ENCODE results near the gene NEDD8. TPM values are rescaled to one million over a fixed set of nuclear protein-coding genes. Genes with fewer than 3 reads are reported as not detected.

NEDD8 gene
- total RNA-seq, 1 donor from 2014 or later, result 251 TPM

DNA sequence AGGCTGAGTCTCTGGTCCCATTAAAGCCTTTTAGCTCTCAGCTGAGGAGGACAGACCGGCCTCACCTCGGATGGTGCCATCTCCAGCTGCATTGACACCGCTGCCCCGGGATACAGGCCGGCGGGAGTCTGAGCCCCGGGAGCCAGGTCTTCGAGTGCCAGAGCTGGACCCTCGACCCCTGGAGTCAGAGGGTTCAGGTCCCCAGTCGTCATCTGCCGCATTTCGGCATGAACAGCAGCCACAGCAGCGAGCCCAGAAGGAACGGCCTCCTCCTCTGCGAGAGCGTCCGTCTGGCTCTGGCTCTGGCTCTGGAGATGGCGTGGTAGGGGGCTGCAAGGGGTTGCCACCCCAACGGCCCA, 29.8 kb upstream of the NEDD8 start:
- Histone ChIP-seq H2AFZ (ENCODE audit: low read depth, low read length) (no peak overlapping the region), H3K4me3 (ENCODE audit: insufficient read depth, low read depth, low read length) (no peak overlapping the region), H3K79me2 (ENCODE audit: insufficient read depth, low read length) (no peaks in the 10 kb centered on the region), H3K9ac (ENCODE audit: low read length) (no peak overlapping the region), H3K27me3 (ENCODE audit: insufficient read depth, low read length) (no peaks in the 10 kb centered on the region), H4K20me1 (ENCODE audit: insufficient read depth, low read length) (no peaks in the 10 kb centered on the region), H3K4me2 (ENCODE audit: low read length) (no peak overlapping the region), H3K36me3 (ENCODE audit: insufficient read depth, low read length) (no peaks in the 10 kb centered on the region), H3K4me1 (ENCODE audit: insufficient read depth, low read length) (peaks cover 3% of the 10 kb centered on the region), H3K27ac (ENCODE audit: low read depth, low read length) (no peak overlapping the region), H3K9me3 (ENCODE audit: insufficient read depth, low read depth, low read length) (no peaks in the 10 kb centered on the region)
- H3K36me3 Mint-ChIP-seq (ENCODE audit: low read depth, unreplicated experiment), result peaks cover 28% of the 10 kb centered on the region
- H3K4me1 Mint-ChIP-seq (ENCODE audit: low read depth, unreplicated experiment), result peaks cover 3% of the 10 kb centered on the region
- H3K9me3 Mint-ChIP-seq (ENCODE audit: unreplicated experiment), result no peaks in the 10 kb centered on the region
- H3K4me3 Mint-ChIP-seq (ENCODE audit: unreplicated experiment), result no peak overlapping the region
- FAIRE-seq, result no peak
- peaks cover 7% of the 10 kb centered on the region for H3K27me3 Mint-ChIP-seq (ENCODE audit: low read depth, unreplicated experiment)
- TF ChIP-seq, protein P1, sequence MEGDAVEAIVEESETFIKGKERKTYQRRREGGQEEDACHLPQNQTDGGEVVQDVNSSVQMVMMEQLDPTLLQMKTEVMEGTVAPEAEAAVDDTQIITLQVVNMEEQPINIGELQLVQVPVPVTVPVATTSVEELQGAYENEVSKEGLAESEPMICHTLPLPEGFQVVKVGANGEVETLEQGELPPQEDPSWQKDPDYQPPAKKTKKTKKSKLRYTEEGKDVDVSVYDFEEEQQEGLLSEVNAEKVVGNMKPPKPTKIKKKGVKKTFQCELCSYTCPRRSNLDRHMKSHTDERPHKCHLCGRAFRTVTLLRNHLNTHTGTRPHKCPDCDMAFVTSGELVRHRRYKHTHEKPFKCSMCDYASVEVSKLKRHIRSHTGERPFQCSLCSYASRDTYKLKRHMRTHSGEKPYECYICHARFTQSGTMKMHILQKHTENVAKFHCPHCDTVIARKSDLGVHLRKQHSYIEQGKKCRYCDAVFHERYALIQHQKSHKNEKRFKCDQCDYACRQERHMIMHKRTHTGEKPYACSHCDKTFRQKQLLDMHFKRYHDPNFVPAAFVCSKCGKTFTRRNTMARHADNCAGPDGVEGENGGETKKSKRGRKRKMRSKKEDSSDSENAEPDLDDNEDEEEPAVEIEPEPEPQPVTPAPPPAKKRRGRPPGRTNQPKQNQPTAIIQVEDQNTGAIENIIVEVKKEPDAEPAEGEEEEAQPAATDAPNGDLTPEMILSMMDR (IDR thresholded peaks at IDR 0.05; ENCODE audit: insufficient read depth, low read depth, low read length), result no peak
- TF ChIP-seq EZH2 (IDR thresholded peaks at IDR 0.05; ENCODE audit: insufficient read depth, low read length), result no peak
- no peak overlapping the region for H3K27ac Mint-ChIP-seq (ENCODE audit: unreplicated experiment)
- no peak for DNase-seq (ENCODE audit: low read depth)

GRCh38 chr14:24261256-24261968, 29.2 kb upstream of the NEDD8 start:
- H2AFZ ChIP-seq (ENCODE audit: low read depth, low read length), result no peak overlapping the region
- no peaks in the 10 kb centered on the region for H3K79me2 ChIP-seq (ENCODE audit: insufficient read depth, low read length)
- H3K4me1 ChIP-seq (ENCODE audit: insufficient read depth, low read length), result peaks cover 3% of the 10 kb centered on the region
- H3K4me3 ChIP-seq (ENCODE audit: insufficient read depth, low read depth, low read length), result no peak overlapping the region
- no peaks in the 10 kb centered on the region for H3K36me3 ChIP-seq (ENCODE audit: insufficient read depth, low read length)
- Mint-ChIP-seq H3K9me3 (ENCODE audit: unreplicated experiment) (no peaks in the 10 kb centered on the region), H3K27me3 (ENCODE audit: low read depth, unreplicated experiment) (peaks cover 8% of the 10 kb centered on the region), H3K4me1 (ENCODE audit: low read depth, unreplicated experiment) (peaks cover 5% of the 10 kb centered on the region), H3K4me3 (ENCODE audit: unreplicated experiment) (no peak overlapping the region), H3K27ac (ENCODE audit: unreplicated experiment) (no peak overlapping the region), H3K36me3 (ENCODE audit: low read depth, unreplicated experiment) (peaks cover 24% of the 10 kb centered on the region)
- TF ChIP-seq EZH2 (IDR thresholded peaks at IDR 0.05; ENCODE audit: insufficient read depth, low read length), result no peak
- TF ChIP-seq, protein P1 (IDR thresholded peaks at IDR 0.05; ENCODE audit: insufficient read depth, low read depth, low read length), result no peak
- no peaks in the 10 kb centered on the region for H3K9me3 ChIP-seq (ENCODE audit: insufficient read depth, low read depth, low read length)
- no peaks in the 10 kb centered on the region for H3K27me3 ChIP-seq (ENCODE audit: insufficient read depth, low read length)
- H3K9ac ChIP-seq (ENCODE audit: low read length), result no peak overlapping the region
- no peaks in the 10 kb centered on the region for H4K20me1 ChIP-seq (ENCODE audit: insufficient read depth, low read length)
- no peak overlapping the region for H3K27ac ChIP-seq (ENCODE audit: low read depth, low read length)
- DNase-seq (ENCODE audit: low read depth) (no peak), FAIRE-seq (no peak)
- H3K4me2 ChIP-seq (ENCODE audit: low read length), result no peak overlapping the region

- no peak for FAIRE-seq
- no peak overlapping the region for H3K4me2 ChIP-seq (ENCODE audit: low read length)
- peaks cover 8% of the 10 kb centered on the region for H3K27me3 Mint-ChIP-seq (ENCODE audit: low read depth, unreplicated experiment)
Measured at GRCh38 chr14:24260780-24261157, 28.6 kb upstream of the NEDD8 start.

More at GRCh38 chr14:24260780-24261157, 28.6 kb upstream of the NEDD8 start:
- Histone ChIP-seq H3K9ac (ENCODE audit: low read length) (no peak overlapping the region), H3K4me3 (ENCODE audit: insufficient read depth, low read depth, low read length) (no peak overlapping the region), H3K36me3 (ENCODE audit: insufficient read depth, low read length) (no peaks in the 10 kb centered on the region), H3K79me2 (ENCODE audit: insufficient read depth, low read length) (no peaks in the 10 kb centered on the region), H4K20me1 (ENCODE audit: insufficient read depth, low read length) (no peaks in the 10 kb centered on the region), H3K27me3 (ENCODE audit: insufficient read depth, low read length) (no peaks in the 10 kb centered on the region), H3K9me3 (ENCODE audit: insufficient read depth, low read depth, low read length) (no peaks in the 10 kb centered on the region), H3K4me1 (ENCODE audit: insufficient read depth, low read length) (peaks cover 3% of the 10 kb centered on the region), H2AFZ (ENCODE audit: low read depth, low read length) (no peak overlapping the region), H3K27ac (ENCODE audit: low read depth, low read length) (no peak overlapping the region)
- no peak for TF ChIP-seq EZH2 (IDR thresholded peaks at IDR 0.05; ENCODE audit: insufficient read depth, low read length)
- TF ChIP-seq, protein P1 (IDR thresholded peaks at IDR 0.05; ENCODE audit: insufficient read depth, low read depth, low read length), result no peak
- Mint-ChIP-seq H3K36me3 (ENCODE audit: low read depth, unreplicated experiment) (peaks cover 18% of the 10 kb centered on the region), H3K4me1 (ENCODE audit: low read depth, unreplicated experiment) (peaks cover 5% of the 10 kb centered on the region), H3K4me3 (ENCODE audit: unreplicated experiment) (no peak overlapping the region), H3K9me3 (ENCODE audit: unreplicated experiment) (no peaks in the 10 kb centered on the region), H3K27ac (ENCODE audit: unreplicated experiment) (no peak overlapping the region)
- no peak for DNase-seq (ENCODE audit: low read depth)

Data from astrocyte (in vitro differentiated cells and primary cell).